ENCODE results near the gene PPM1A. TPM values are rescaled to one million over a fixed set of nuclear protein-coding genes. Genes with fewer than 3 reads are reported as not detected.

Gene PPM1A
- total and polyA plus RNA-seq, 2 of the 8 experiments (the other 6 are each of a cell fraction or from before 2014, with no cell fraction given) = 14.0 to 51.2 TPM

DNA sequence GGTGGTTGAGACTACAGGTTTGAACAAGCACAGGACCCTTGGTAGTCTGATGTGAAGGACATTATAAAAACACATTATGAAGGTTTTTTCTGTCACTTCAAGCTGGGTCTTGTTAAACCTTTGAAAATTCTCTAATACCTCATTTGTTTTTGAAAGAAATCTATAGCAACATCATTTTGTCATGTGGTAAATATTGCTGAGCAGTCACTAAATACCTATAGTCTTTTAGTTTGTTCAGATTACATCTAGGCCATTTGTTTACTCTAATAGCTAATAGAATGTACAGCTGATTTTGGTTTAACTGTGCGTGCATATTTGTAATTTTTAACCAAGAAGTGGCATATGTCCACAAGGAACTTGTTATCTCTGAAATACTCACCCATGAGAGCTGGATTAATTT, 2.9 kb downstream of the PPM1A start:
- TF ChIP-seq TEAD4 (IDR thresholded peaks at IDR 0.05; ENCODE audit: low read depth, low read length) (no peak), BCL11A (IDR thresholded peaks at IDR 0.05; ENCODE audit: low read depth in 2 of 2, low read length in 2 of 2) (no peak), SP2 (IDR thresholded peaks at IDR 0.05; ENCODE audit: low read length) (no peak), POLR2A (IDR thresholded peaks at IDR 0.05; ENCODE audit: control extremely low read depth in 1 of 2, low read depth in 2 of 2, low read length in 2 of 2) (no peak), GABPA (IDR thresholded peaks at IDR 0.05; ENCODE audit: borderline replicate concordance, insufficient read depth, low read length) (no peak), RBBP5 (IDR thresholded peaks at IDR 0.05; ENCODE audit: borderline replicate concordance, low read depth, low read length) (no peak), NRF1 (IDR thresholded peaks at IDR 0.05; ENCODE audit: low read depth, low read length) (no peak), HDAC2 (IDR thresholded peaks at IDR 0.05; ENCODE audit: borderline replicate concordance in 1 of 2, low read depth in 2 of 2, low read length in 2 of 2) (no peak), SP4 (IDR thresholded peaks at IDR 0.05; ENCODE audit: low read length) (no peak), CBX8 (IDR thresholded peaks at IDR 0.05; ENCODE audit: borderline replicate concordance, low read depth, low read length) (no peak)
- peaks cover 0 to 8% (median 6%) of the 10 kb centered on the region in 4 experiments; a peak in 5 of 7 replicates for H3K4me1 ChIP-seq (replicated peaks in 1 of 4; ENCODE audit: control insufficient read depth in 3 of 4, insufficient read depth in 4 of 4, low read length in 3 of 4)
- H2BK120ac ChIP-seq (replicated peaks; ENCODE audit: low read depth, low read length) = no peak overlapping the region
- peak overlapping the region; percentile 67 to 93; a peak in 2 of 4 replicates for H3K4me2 ChIP-seq (ENCODE audit: insufficient read depth in 1 of 2, low read depth in 2 of 2, low read length in 2 of 2)
- H3K9ac ChIP-seq (replicated peaks in 1 of 4; ENCODE audit: extremely low read depth in 1 of 4, low read depth in 3 of 4, low read length in 3 of 4) = no peak overlapping the region
- H3K4me3 ChIP-seq (ENCODE audit: extremely low read depth in 1 of 4, insufficient read depth in 2 of 4, low read depth in 3 of 4, low read length in 4 of 4) = 0 out of 8 replicates have a peak overlapping the region, but pooled peaks of 1 of the 4 experiments have one; percentile 96
- H3K9me3 ChIP-seq (ENCODE audit: insufficient read depth in 2 of 2, low read depth in 1 of 2, low read length in 1 of 2) = no peaks in the 10 kb centered on the region
- no peak overlapping the region for H2BK15ac ChIP-seq (ENCODE audit: low read length)
- peak overlapping the region; percentile 45 for H3K4ac ChIP-seq (replicated peaks; ENCODE audit: insufficient read length, low read depth, low read length)
- H3K14ac ChIP-seq (ENCODE audit: insufficient read length) = no peak overlapping the region
- H4K20me1 ChIP-seq (replicated peaks in 1 of 2; ENCODE audit: control insufficient read depth in 1 of 2, insufficient read depth in 2 of 2, low read length in 2 of 2) = no peaks in the 10 kb centered on the region
- CTCF ChIA-PET (ENCODE audit: partially characterized antibody) = interaction anchor here (1.4 to 9.0 kb wide), 6 partner anchors 14 to 313 kb away, joined by 3 to 57 read pairs (median 4); no protein-coding TSS in a partner anchor
- no peak overlapping the region for H2BK12ac ChIP-seq (ENCODE audit: low read depth, low read length)
- no peaks in the 10 kb centered on the region for H3K36me3 ChIP-seq (ENCODE audit: control insufficient read depth in 2 of 4, insufficient read depth in 4 of 4, low read length in 3 of 4)
- H2BK20ac ChIP-seq (ENCODE audit: low read length) = no peak overlapping the region
- H3K79me1 ChIP-seq (ENCODE audit: low read depth, low read length) = no peaks in the 10 kb centered on the region; the same call in 1 of the 2 replicates
- no peak overlapping the region for H2AK5ac ChIP-seq (ENCODE audit: low read depth, low read length)
- no peak for DNase-seq (ENCODE audit: low read depth in 1 of 2, low spot score in 2 of 2)
- H2BK5ac ChIP-seq (ENCODE audit: low read depth, low read length) = no peak overlapping the region
- H4K5ac ChIP-seq (ENCODE audit: insufficient read length, low read depth, low read length) = no peak overlapping the region
- H4K8ac ChIP-seq (ENCODE audit: extremely low read depth, insufficient read depth, low read length) = no peak overlapping the region
- no peak overlapping the region for H3K27ac ChIP-seq (ENCODE audit: low read depth, low read length)
- no peak overlapping the region for H3K18ac ChIP-seq (ENCODE audit: extremely low read depth, low read length)
- H3K79me2 ChIP-seq (ENCODE audit: control insufficient read depth in 1 of 2, insufficient read depth in 2 of 2, low read length in 2 of 2) = peaks cover 11 to 66% of the 10 kb centered on the region in 2 experiments; a peak in 3 of 4 replicates
- H3K23me2 ChIP-seq (ENCODE audit: low read depth, low read length) = peaks cover 6% of the 10 kb centered on the region; the same call in 1 of the 2 replicates
- FAIRE-seq = no peak
- H2AFZ ChIP-seq (ENCODE audit: low read length) = no peak overlapping the region
- no peak overlapping the region for H3K23ac ChIP-seq (ENCODE audit: insufficient read length)
- no peak overlapping the region for H4K91ac ChIP-seq (replicated peaks; ENCODE audit: insufficient read length, low read length)
- POLR2A ChIA-PET (ENCODE audit: partially characterized antibody) = interaction anchor here (1.3 to 1.4 kb wide), 2 partner anchors 14 to 22 kb away, joined by 3 to 4 read pairs; no protein-coding TSS in a partner anchor
- no peak overlapping the region for H3K56ac ChIP-seq (replicated peaks; ENCODE audit: insufficient read length, low read depth, low read length)
- H3K27me3 ChIP-seq (replicated peaks in 1 of 4; ENCODE audit: control insufficient read depth in 3 of 4, extremely low read depth in 1 of 4, insufficient read depth in 3 of 4, low read length in 3 of 4) = no peaks in the 10 kb centered on the region
- 93% methylated on average over 1 of the region's 1 CpG; no CpG with 5 or more reads in 1 of the 2 experiments for WGBS, 2 experiments (ENCODE audit: extremely low coverage in 1 of 2, insufficient coverage in 1 of 2, insufficient read length in 1 of 2, insufficient replicate concordance in 2 of 2, low coverage in 1 of 2, low lambda C conversion rate in 2 of 2, missing lambda C conversion rate in 1 of 2)

Data from H1 (cell line).